GM21381 (cell line): ENCODE measurements around the gene CSF2.

Source experiments
- ATAC-seq: cut with Tn5 transposase; IDR thresholded peaks from one replicate; pipeline ENCODE4 v1.9.1; 2021; ENCODE audit warnings: mild to moderate bottlenecking, moderate library complexity; ENCODE audit not compliant: unreplicated experiment

Gene CSF2

GRCh38 chr5:132067941-132068808, 5.4 kb upstream of the CSF2 start:
- ATAC-seq = no peak

GRCh38 chr5:132069561-132069960, 4.0 kb upstream of the CSF2 start:
- ATAC-seq = no peak

- no peak for ATAC-seq
Measured at GRCh38 chr5:132069994-132070393, 3.6 kb upstream of the CSF2 start.

- no peak for ATAC-seq
Measured at GRCh38 chr5:132070460-132071337, 2.9 kb upstream of the CSF2 start.

GRCh38 chr5:132071338-132071707, 2.3 kb upstream of the CSF2 start:
- ATAC-seq = no peak

GRCh38 chr5:132072070-132072469, 1.5 kb upstream of the CSF2 start:
- no peak for ATAC-seq

- ATAC-seq = no peak
Measured at GRCh38 chr5:132072528-132072927, 1.1 kb upstream of the CSF2 start.

GRCh38 chr5:132074091-132074771, 642 bp downstream of the CSF2 start:
- no peak for ATAC-seq

GRCh38 chr5:132074772-132075718, 1.5 kb downstream of the CSF2 start:
- no peak for ATAC-seq

- ATAC-seq = no peak
Measured at GRCh38 chr5:132075719-132076077, 2.1 kb downstream of the CSF2 start.

- ATAC-seq = no peak
Measured at GRCh38 chr5:132076202-132076830, 2.7 kb downstream of the CSF2 start.

GRCh38 chr5:132076983-132077382, 3.4 kb downstream of the CSF2 start:
- no peak for ATAC-seq

- no peak for ATAC-seq
Measured at GRCh38 chr5:132079081-132079480, 5.5 kb downstream of the CSF2 start.

GRCh38 chr5:132079619-132080018, 6.0 kb downstream of the CSF2 start:
- ATAC-seq = no peak

- no peak for ATAC-seq
Measured at GRCh38 chr5:132080595-132080994, 7.0 kb downstream of the CSF2 start.

GRCh38 chr5:132081458-132081857, 7.9 kb downstream of the CSF2 start:
- ATAC-seq = no peak

GRCh38 chr5:132082329-132083023, 8.9 kb downstream of the CSF2 start:
- ATAC-seq = no peak

- ATAC-seq = no peak
Measured at GRCh38 chr5:132083071-132083678, 9.6 kb downstream of the CSF2 start.

GRCh38 chr5:132085686-132086085, 12.1 kb downstream of the CSF2 start:
- no peak for ATAC-seq
